Thoracic aorta (tissue), 2 donors: ENCODE results near the gene CHMP6. TPM values are rescaled to one million over a fixed set of nuclear protein-coding genes. Genes with fewer than 3 reads are reported as not detected.
A peak's percentile ranks its signal among the peaks of the same experiment; 100 is the strongest.

Experiments used
- ATAC-seq: fragments of 150-250 bp; one replicate; pipeline ENCODE4 v1.8.0; 2017; ENCODE audit warnings: low read depth; ENCODE audit not compliant: insufficient number of reproducible peaks, low FRiP score
- DNase-seq: peaks from one replicate; pipeline ENCODE4 v3.0.0-alpha.2; 2020; ENCODE audit warnings: low spot score
- H3K27ac ChIP-seq, 2 donors: fragments of 200-600 bp; sonication (generic); 1 replicate in 1 of 2; 2 replicates in 1 of 2; pipeline ENCODE4 v1.5.1; 2016; ENCODE audit warnings: mild to moderate bottlenecking in 2 of 2, moderate library complexity in 2 of 2
- H3K27me3 ChIP-seq: fragments of 200-600 bp; sonication (generic); replicated peaks from 2 replicates; pipeline ENCODE4 v1.6.0; 2016; ENCODE audit warnings: mild to moderate bottlenecking; ENCODE audit not compliant: insufficient read depth
- H3K36me3 ChIP-seq: fragments of 200-600 bp; sonication (generic); one replicate; pipeline ENCODE4 v1.5.1; 2016
- H3K4me1 ChIP-seq, 2 donors: fragments of 200-600 bp; sonication (generic); 1 replicate in 1 of 2; 2 replicates in 1 of 2; pipeline versions ENCODE4 v1.5.1 to v1.6.0; 2016; ENCODE audit warnings: low read depth in 2 of 2, mild to moderate bottlenecking in 1 of 2; ENCODE audit not compliant: control insufficient read depth in 1 of 2
- H3K4me3 ChIP-seq: fragments of 200-600 bp; sonication (generic); 2 replicates; pipeline ENCODE4 v1.5.1; 2016; ENCODE audit warnings: mild to moderate bottlenecking
- H3K9me3 ChIP-seq: fragments of 200-600 bp; sonication (generic); 2 replicates; pipeline ENCODE4 v1.5.1; 2016
- CTCF ChIP-seq: fragments of 200-600 bp; sonication (generic); IDR thresholded peaks from one replicate; pipeline ENCODE4 v1.5.1; 2019; ENCODE audit warnings: antibody characterized with exemption
- total RNA-seq, 2 donors: library from RNA; depleted of rRNA; stranded (reverse); fragments of >200 nt; gene quantifications; one replicate each; pipeline versions ENCODE4 v1.1.0 to v1.2.3, GENCODE V29; 2016

Gene CHMP6
- total RNA-seq, 2 donors from 2014 or later: 20.2 to 38.0 TPM

GRCh38 chr17:80957461-80957941 lies 34.1 kb upstream of the CHMP6 start:
- Histone ChIP-seq H3K4me3 (no peak overlapping the region), H3K4me1 (peaks cover 10 to 42% of the 10 kb centered on the region in 2 donors), H3K36me3 (peaks cover under 1% of the 10 kb centered on the region), H3K27ac (no peak overlapping the region), H3K9me3 (no peaks in the 10 kb centered on the region), H3K27me3 (no peaks in the 10 kb centered on the region)
- ATAC-seq: no peak
- DNase-seq: no peak
- no peak for TF ChIP-seq CTCF

- H3K27ac ChIP-seq: peak overlapping the region; percentile 85 to 91
- peak overlapping the region; percentile 16 for H3K4me3 ChIP-seq
- DNase-seq (peak; percentile 69), ATAC-seq (peak; percentile 88)
- peaks cover 10 to 42% of the 10 kb centered on the region in 2 donors for H3K4me1 ChIP-seq
- H3K27me3 ChIP-seq: no peaks in the 10 kb centered on the region
- no peaks in the 10 kb centered on the region for H3K9me3 ChIP-seq
- H3K36me3 ChIP-seq: peaks cover 6% of the 10 kb centered on the region
- TF ChIP-seq CTCF: no peak
Measured at GRCh38 chr17:80959330-80960036, 32.2 kb upstream of the CHMP6 start.

DNA sequence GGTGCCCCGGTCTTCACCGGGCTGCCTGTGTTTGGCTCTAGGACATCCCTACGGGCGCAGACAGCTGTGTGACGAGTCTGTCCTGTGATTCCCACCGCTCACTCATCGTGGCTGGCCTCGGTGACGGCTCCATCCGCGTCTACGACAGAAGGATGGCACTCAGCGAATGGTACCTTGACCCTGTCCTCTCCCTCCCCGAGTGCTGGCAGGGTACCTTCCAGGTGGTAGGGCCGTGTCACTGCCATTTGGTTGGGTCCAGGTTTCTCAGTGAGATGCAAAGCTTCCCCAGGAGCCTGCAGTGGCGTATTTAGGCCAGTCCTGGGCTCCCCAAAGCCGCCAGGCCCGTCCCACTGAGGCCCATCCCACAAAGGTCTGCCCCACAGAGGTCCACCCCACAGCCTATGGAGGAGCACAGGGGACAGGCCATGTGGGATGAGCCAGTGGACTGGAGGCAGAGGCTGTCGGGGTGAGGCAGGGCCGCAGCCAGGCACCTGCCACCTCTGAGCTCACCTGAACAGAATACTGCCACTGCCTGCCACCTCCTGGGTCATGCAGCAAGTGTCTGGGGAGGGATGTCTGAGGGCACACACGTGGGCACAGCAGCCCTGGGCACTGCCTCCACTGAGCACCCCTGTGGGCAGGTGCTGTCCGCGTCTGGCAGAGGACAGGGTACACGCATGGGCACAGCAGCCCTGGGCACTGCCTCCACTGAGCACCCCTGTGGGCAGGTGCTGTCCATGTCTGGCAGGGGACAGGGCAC lies 31.4 kb upstream of the CHMP6 start:
- H3K4me3 ChIP-seq: peak overlapping the region; percentile 16
- no peak for ATAC-seq

DNA sequence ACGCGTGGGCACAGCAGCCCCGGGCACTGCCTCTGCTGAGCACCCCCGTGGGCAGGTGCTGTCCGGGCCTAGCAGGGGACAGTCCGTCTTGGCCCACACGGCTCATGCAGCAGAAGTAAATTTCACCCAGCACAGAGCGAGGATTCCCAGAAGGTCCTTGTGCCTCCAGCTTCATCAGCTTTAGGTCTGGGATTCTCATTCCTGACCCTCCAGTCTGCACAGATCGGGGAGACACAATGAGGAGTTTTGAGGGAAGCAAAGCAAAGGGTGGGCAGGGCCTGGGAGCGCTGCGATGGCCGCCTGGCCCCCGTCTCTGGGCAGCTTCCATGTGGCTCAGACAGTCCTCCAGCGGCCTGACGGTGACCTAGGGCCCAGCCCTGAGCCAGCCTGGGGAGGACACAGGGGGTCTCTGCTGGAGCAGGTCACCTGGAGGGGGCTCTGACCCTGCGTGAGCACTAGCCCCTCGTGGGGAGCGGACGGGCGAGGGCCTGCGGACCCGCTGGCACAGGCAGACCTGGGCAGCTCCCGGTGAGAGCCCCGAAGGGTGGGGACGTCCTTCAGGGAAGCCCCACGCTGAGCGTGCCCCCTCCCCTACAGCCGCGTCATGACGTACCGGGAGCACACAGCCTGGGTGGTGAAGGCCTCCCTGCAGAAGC lies 30.7 kb upstream of the CHMP6 start:
- Histone ChIP-seq H3K4me1 (peaks cover 10 to 42% of the 10 kb centered on the region in 2 donors), H3K36me3 (peaks cover 16% of the 10 kb centered on the region), H3K27me3 (no peaks in the 10 kb centered on the region), H3K4me3 (no peak overlapping the region), H3K9me3 (no peaks in the 10 kb centered on the region), H3K27ac (peak overlapping the region; percentile 85 to 91)
- ATAC-seq (no peak), DNase-seq (no peak)
- no peak for TF ChIP-seq CTCF

More for the DNA sequence above, 31.4 kb upstream of the CHMP6 start:
- H3K27me3 ChIP-seq: no peaks in the 10 kb centered on the region
- no peak for TF ChIP-seq CTCF
- peaks cover 10 to 42% of the 10 kb centered on the region in 2 donors for H3K4me1 ChIP-seq
- no peaks in the 10 kb centered on the region for H3K9me3 ChIP-seq
- H3K27ac ChIP-seq: peak overlapping the region; percentile 85 to 91
- DNase-seq: no peak
- H3K36me3 ChIP-seq: peaks cover 13% of the 10 kb centered on the region
